HG02798 (cell line): ENCODE data around the gene SIN3A.
"Not testable (repeated sequence)": the region's sequence is repeated elsewhere in the genome, so short reads cannot be mapped to it uniquely, and the experiment has no call there.

ENCODE experiments used
- ATAC-seq: cut with Tn5 transposase; IDR thresholded peaks from one replicate; pipeline ENCODE4 v1.9.1; 2021; ENCODE audit warnings: mild to moderate bottlenecking; ENCODE audit not compliant: unreplicated experiment, poor library complexity

The SIN3A gene

GRCh38 chr15:75450307-75451201 is 936 bp downstream of the SIN3A start:
- peak; percentile 23 for ATAC-seq

DNA sequence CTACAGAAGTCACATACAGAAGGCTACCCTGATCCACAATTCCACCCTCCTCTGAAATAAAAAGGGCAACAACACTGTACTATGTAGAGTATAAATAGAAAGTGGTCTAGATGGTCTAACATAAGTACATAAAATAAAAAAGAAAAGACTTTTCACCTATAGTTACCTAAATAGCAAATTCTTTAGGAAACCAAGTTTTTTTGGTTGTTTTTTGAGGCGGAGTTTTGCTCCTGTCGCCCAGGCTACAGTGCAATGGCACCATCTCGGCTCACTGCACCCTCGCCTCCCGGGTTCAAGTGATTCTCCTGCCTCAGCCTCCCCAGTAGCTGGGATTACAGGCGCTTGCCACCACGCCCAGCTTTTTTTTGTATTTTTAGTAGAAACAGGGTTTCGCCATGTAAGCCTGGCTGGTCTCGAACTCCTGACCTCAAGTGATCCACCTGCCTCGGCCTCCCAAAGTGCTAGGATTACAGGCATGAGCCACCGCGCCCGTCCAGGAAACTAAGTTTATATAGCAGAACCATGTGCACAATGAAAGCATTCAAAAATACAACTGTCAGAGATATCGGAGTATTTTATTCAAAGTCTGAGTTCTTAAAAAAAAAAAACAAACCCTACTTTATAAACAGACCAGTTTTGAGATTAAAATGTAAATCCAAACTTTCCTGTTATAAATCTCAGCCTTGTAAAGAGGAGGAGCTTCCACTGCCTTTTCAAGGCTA is 1.7 kb downstream of the SIN3A start:
- no peak for ATAC-seq

DNA sequence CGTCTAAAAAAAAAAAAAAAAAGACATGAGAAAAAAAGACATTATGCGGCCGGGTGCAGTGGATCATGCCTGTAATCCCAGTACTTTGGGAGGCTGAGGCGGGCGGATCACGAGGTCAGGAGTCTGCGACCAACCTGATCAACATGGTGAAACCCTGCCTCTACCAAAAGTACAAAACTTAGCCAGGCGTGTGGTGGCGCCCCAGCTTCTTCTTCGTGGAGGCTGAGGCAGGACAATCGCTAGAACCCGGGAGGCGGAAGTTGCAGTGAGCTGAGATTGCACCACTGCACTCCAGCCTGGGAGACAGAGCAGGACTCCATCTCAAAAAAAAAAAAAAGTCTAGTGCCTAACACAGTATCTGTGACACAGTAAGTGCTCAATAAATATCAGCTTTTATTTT is 3.3 kb downstream of the SIN3A start:
- not testable (repeated sequence) for ATAC-seq

DNA sequence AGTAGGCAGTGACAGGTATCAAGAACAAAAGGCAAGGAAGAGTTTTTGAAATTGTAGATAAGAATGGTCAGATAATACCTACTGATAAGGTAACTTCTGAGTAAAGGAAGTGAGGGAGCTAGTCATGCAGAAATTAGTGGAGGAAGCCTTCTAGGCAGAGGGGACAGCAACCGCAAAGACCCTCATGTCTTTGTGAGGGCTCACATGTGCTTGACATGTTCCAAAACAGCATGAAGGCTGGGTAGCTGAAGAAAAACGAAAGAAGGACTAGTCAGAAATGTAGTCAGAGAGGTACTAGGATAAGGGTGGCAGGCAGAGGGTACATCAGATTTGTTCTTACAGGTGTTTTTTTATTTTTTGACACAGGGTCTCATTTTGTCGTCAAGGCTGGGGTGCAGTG is 5.3 kb downstream of the SIN3A start:
- ATAC-seq = no peak

- not testable (repeated sequence) for ATAC-seq
These were observed 6.2 kb downstream of the SIN3A start for GRCh38 chr15:75445324-75445723.

GRCh38 chr15:75443972-75444453 is 7.5 kb downstream of the SIN3A start:
- ATAC-seq = not testable (repeated sequence)

GRCh38 chr15:75437721-75438120 is 13.8 kb downstream of the SIN3A start:
- ATAC-seq = no peak

- no peak for ATAC-seq
These were observed 14.6 kb downstream of the SIN3A start for GRCh38 chr15:75436881-75437280.

DNA sequence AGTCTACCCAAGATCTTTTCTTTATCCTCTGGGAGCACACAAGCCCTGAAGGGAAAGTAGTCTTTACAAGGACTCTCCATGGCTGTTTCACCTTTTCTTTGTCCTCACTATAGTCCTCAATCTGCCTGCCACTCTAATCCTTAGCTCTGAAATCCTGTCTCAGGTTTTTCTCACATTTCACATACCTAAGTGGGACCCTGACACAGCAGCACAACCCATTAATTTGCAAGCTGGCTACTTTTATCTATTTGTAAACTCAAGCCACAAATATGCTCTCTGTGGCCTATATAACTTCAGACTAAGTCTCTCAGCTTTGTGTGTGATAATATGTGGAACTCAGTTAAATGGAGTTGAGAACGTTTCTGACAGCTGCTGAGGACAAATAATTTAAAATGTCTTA is 19.8 kb downstream of the SIN3A start:
- no peak for ATAC-seq

GRCh38 chr15:75431270-75431669 is 20.2 kb downstream of the SIN3A start:
- no peak for ATAC-seq

- no peak for ATAC-seq
These were observed 21.2 kb downstream of the SIN3A start for GRCh38 chr15:75430259-75430658.

DNA sequence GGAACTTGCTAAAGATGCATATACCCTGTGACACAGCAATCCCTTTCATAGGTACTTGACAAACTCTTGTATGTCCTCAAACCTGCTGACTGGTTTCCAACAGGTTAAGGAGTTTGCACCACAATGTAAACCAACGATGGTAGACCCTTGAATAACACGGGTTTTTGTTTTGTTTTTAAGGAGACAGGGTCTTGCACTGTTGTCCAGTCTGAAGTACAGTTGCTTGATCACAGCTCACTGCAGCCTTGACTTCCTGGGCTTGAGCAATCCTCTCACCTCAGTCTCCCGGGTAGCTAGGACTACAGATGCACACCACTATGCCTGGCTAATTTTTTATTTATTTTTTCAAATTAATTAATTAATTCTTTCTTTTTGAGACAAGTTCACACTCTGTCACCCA is 23.3 kb downstream of the SIN3A start:
- ATAC-seq = no peak

DNA sequence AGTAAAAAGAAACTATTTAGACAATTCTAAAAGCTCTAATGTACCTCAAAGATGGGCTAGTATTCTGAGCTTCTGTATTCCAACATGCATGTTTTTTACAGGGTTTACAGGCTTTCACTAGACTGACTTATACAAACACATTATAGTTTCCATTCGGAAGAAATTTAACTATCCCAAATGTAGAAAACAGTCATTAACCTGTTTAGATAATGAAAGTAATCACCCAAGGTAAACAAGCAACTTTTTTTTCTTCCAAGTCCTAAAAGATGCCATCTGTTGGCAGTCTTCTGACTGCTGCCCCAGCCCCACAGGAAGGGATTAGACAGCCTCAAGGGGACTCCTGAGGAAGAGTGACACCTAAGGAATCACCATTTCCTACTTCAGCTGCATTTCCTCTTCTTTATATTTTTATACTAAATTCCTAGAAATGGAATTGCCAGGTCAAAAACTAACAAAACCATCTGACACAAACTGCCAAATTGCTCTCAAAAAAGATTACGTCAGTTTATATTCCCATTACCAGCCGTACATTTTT is 25.5 kb downstream of the SIN3A start:
- ATAC-seq = no peak

- ATAC-seq = no peak
These were observed 28.9 kb downstream of the SIN3A start for GRCh38 chr15:75422554-75422953.

- no peak for ATAC-seq
These were observed 30.8 kb downstream of the SIN3A start for GRCh38 chr15:75420698-75421097.

GRCh38 chr15:75416584-75416983 is 34.9 kb downstream of the SIN3A start:
- ATAC-seq = no peak

DNA sequence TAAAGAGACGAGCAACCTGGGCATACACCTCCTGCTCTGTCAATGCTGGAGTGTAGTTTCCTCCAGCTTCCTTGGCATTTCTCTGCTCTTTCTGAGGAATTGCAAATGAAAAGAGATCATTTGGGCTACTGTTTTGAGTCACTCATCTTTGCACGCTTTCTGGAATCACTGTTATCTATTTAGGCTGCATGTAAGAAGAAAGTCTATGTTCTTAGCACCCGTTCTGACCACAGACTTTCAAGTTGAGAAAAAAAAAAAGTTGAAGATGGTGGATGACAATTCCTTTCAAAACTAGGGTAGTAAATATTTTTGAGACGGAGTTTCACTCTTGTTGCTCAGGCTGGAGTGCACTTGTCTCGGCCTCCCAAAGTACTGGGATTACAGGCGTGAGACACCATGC is 41.3 kb downstream of the SIN3A start:
- no peak for ATAC-seq

- no peak for ATAC-seq
These were observed 44.4 kb downstream of the SIN3A start for GRCh38 chr15:75407083-75407482.

DNA sequence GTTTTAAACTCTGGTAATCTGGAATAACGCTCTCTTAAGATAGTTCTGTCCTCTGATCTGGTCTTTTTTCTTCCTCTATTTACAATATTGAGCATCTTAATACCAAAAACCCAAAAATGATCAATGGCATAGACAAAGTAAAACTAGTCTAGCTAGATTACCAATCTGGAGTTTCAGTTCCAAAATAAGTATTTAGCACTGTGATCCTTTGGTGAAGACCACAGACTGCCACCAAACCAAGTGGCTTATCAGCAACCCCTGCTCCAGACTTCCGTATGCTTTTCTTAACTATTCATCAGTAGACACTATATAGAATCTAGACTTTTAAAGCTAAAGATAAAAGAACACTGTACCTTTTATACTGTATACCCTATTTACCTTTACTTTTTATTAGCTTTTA is 47.6 kb downstream of the SIN3A start:
- no peak for ATAC-seq

DNA sequence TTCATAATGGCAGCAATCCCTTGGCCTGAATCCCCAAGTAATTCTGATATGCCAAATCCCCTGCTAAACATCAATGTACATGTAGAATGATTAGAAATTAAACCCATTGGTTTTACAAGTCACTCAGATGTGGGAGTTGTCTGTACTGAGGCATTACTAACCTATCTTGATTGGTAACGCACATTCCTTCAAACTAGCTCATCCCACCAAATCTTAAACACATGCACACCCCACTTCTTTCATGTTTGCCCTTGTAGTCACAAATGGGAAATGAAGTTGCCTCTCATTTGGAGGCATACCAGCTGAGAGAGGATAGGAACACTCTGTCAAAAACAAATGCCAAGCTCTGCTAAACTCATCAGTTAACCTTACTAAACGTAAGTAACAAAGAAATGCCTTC is 54.0 kb downstream of the SIN3A start:
- no peak for ATAC-seq

DNA sequence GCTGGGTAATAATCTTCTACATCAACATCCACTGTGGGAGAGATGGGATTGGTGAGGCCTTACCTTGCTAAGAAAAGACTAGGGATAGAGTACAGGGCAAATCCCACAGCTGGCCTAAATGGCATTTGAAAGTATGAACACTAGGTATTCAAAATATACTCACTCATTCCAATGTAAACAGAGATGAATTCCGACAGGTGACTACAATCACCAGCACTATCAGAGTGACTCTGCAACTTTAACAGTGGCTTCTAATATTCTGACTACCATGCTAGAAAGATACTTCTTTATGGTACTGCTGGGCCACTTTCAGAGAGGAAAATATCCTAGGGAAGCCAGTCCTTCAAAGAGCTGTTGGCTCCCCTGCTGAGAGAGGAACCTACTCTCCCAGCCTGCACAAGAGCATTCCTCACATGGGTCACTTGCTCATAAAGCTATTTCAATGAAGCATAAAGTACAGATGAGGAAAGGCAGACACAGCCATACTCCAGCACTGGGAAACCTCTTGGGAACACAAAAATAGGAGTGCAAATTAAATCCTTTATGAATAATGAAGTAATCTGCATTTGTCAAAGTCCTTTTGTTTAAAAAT is 61.6 kb downstream of the SIN3A start:
- no peak for ATAC-seq
